KG1 (cell line): ENCODE results near the gene AJAP1.
"Not testable (repeated sequence)": the region's sequence is repeated elsewhere in the genome, so short reads cannot be mapped to it uniquely, and the experiment has no call there.

ENCODE experiments used
- DNase-seq: peaks from one replicate; lab custom pipeline; 2025; lab: John Stamatoyannopoulos, UW

The AJAP1 gene

GRCh38 chr1:4657960-4658541, 3.6 kb downstream of the AJAP1 start:
- DNase-seq, result no peak

- DNase-seq, result no peak
These were observed 4.5 kb downstream of the AJAP1 start for GRCh38 chr1:4658643-4659628.

GRCh38 chr1:4660917-4661594, 6.6 kb downstream of the AJAP1 start:
- no peak for DNase-seq

GRCh38 chr1:4661595-4661917, 7.1 kb downstream of the AJAP1 start:
- DNase-seq, result no peak

GRCh38 chr1:4662168-4662567, 7.8 kb downstream of the AJAP1 start:
- DNase-seq, result no peak

GRCh38 chr1:4662723-4663122, 8.3 kb downstream of the AJAP1 start:
- no peak for DNase-seq

GRCh38 chr1:4664095-4664494, 9.7 kb downstream of the AJAP1 start:
- DNase-seq, result no peak

- DNase-seq, result no peak
These were observed 10.2 kb downstream of the AJAP1 start for GRCh38 chr1:4664606-4665005.

- no peak for DNase-seq
These were observed 11.0 kb downstream of the AJAP1 start for GRCh38 chr1:4665456-4665855.

GRCh38 chr1:4666683-4667082, 12.3 kb downstream of the AJAP1 start:
- not testable (repeated sequence) for DNase-seq

GRCh38 chr1:4668743-4669700, 14.6 kb downstream of the AJAP1 start:
- no peak for DNase-seq

GRCh38 chr1:4670265-4670664, 15.9 kb downstream of the AJAP1 start:
- DNase-seq, result no peak

GRCh38 chr1:4671828-4672227, 17.4 kb downstream of the AJAP1 start:
- DNase-seq, result no peak

GRCh38 chr1:4673494-4673893, 19.1 kb downstream of the AJAP1 start:
- no peak for DNase-seq

GRCh38 chr1:4674117-4674516, 19.7 kb downstream of the AJAP1 start:
- DNase-seq, result no peak

- no peak for DNase-seq
These were observed 20.3 kb downstream of the AJAP1 start for GRCh38 chr1:4674676-4675075.

- no peak for DNase-seq
These were observed 21.2 kb downstream of the AJAP1 start for GRCh38 chr1:4675454-4676186.

- no peak for DNase-seq
These were observed 21.8 kb downstream of the AJAP1 start for GRCh38 chr1:4676253-4676652.

GRCh38 chr1:4677608-4678007, 23.2 kb downstream of the AJAP1 start:
- DNase-seq, result no peak

GRCh38 chr1:4678066-4678717, 23.8 kb downstream of the AJAP1 start:
- DNase-seq, result no peak

GRCh38 chr1:4681026-4681425, 26.6 kb downstream of the AJAP1 start:
- no peak for DNase-seq
